NCI-H748 treated with DMSO at 0.1 percent for 48 hours (cell line): Measurements from ENCODE around the gene TSPAN7.
A peak's percentile ranks its signal among the peaks of the same experiment; 100 is the strongest.

ENCODE experiments used
- DNase-seq: peaks from one replicate; lab custom pipeline; 2025; lab: John Stamatoyannopoulos, UW

TSPAN7 gene

GRCh38 chrX:38594434-38594833 is 33.1 kb downstream of the TSPAN7 start:
- no peak for DNase-seq

GRCh38 chrX:38595801-38596200 is 34.5 kb downstream of the TSPAN7 start:
- no peak for DNase-seq

GRCh38 chrX:38596939-38597338 is 35.6 kb downstream of the TSPAN7 start:
- DNase-seq, result no peak

- DNase-seq, result no peak
Measured at GRCh38 chrX:38599796-38600755, 38.7 kb downstream of the TSPAN7 start.

GRCh38 chrX:38601866-38602265 is 40.5 kb downstream of the TSPAN7 start:
- DNase-seq, result no peak

- no peak for DNase-seq
Measured at GRCh38 chrX:38606821-38607220, 45.5 kb downstream of the TSPAN7 start.

- no peak for DNase-seq
Measured at GRCh38 chrX:38607976-38608375, 46.6 kb downstream of the TSPAN7 start.

GRCh38 chrX:38610849-38611248 is 49.5 kb downstream of the TSPAN7 start:
- DNase-seq, result no peak

GRCh38 chrX:38612281-38612680 is 50.9 kb downstream of the TSPAN7 start:
- DNase-seq, result no peak

GRCh38 chrX:38614485-38614884 is 53.1 kb downstream of the TSPAN7 start:
- no peak for DNase-seq

- DNase-seq, result no peak
Measured at GRCh38 chrX:38616904-38617303, 55.6 kb downstream of the TSPAN7 start.

GRCh38 chrX:38618180-38618579 is 56.8 kb downstream of the TSPAN7 start:
- DNase-seq, result no peak

- DNase-seq, result no peak
Measured at GRCh38 chrX:38620623-38621022, 59.3 kb downstream of the TSPAN7 start.

- DNase-seq, result no peak
Measured at GRCh38 chrX:38626296-38626695, 65.0 kb downstream of the TSPAN7 start.

GRCh38 chrX:38627683-38628082 is 66.3 kb downstream of the TSPAN7 start:
- peak; percentile 2 for DNase-seq

- DNase-seq, result no peak
Measured at GRCh38 chrX:38628587-38628986, 67.2 kb downstream of the TSPAN7 start.

GRCh38 chrX:38632516-38632915 is 71.2 kb downstream of the TSPAN7 start:
- no peak for DNase-seq

GRCh38 chrX:38634665-38635064 is 73.3 kb downstream of the TSPAN7 start:
- DNase-seq, result no peak

- no peak for DNase-seq
Measured at GRCh38 chrX:38636949-38637819, 75.8 kb downstream of the TSPAN7 start.

GRCh38 chrX:38638952-38639529 is 77.7 kb downstream of the TSPAN7 start:
- no peak for DNase-seq

- no peak for DNase-seq
Measured at GRCh38 chrX:38639730-38640129, 78.4 kb downstream of the TSPAN7 start.

- DNase-seq, result no peak
Measured at GRCh38 chrX:38641197-38641596, 79.9 kb downstream of the TSPAN7 start.
